GM19239 (cell line): ENCODE results near the gene MKKS.

ENCODE experiments used
- DNase-seq: peaks from one replicate; pipeline ENCODE4 v3.0.0; 2011; ENCODE audit warnings: low spot score; ENCODE audit not compliant: insufficient read length
- FAIRE-seq: peaks from 2 replicates; lab custom pipeline; 2011; peaks lifted over from hg19 to GRCh38; lab: Jason Lieb, UNC

MKKS gene

GRCh38 chr20:10374036-10374435 is 60.0 kb downstream of the MKKS start:
- no peak for FAIRE-seq
- DNase-seq, result no peak

- FAIRE-seq (no peak), DNase-seq (no peak)
Observed at GRCh38 chr20:10371467-10371866, 62.6 kb downstream of the MKKS start.

- DNase-seq (no peak), FAIRE-seq (no peak)
Observed at GRCh38 chr20:10370091-10370887, 63.7 kb downstream of the MKKS start.

GRCh38 chr20:10369723-10370090 is 64.3 kb downstream of the MKKS start:
- DNase-seq (no peak), FAIRE-seq (no peak)

- no peak for DNase-seq
- no peak for FAIRE-seq
Observed at GRCh38 chr20:10368702-10369041, 65.3 kb downstream of the MKKS start.

- FAIRE-seq (no peak), DNase-seq (no peak)
Observed at GRCh38 chr20:10367943-10368701, 65.9 kb downstream of the MKKS start.

GRCh38 chr20:10367693-10367942 is 66.4 kb downstream of the MKKS start:
- FAIRE-seq, result no peak
- no peak for DNase-seq

- FAIRE-seq (no peak), DNase-seq (no peak)
Observed at GRCh38 chr20:10366898-10367692, 66.9 kb downstream of the MKKS start.

- DNase-seq (no peak), FAIRE-seq (peak; percentile 81)
Observed at GRCh38 chr20:10362674-10363073, 71.3 kb downstream of the MKKS start.

GRCh38 chr20:10360878-10361277 is 73.1 kb downstream of the MKKS start:
- no peak for DNase-seq
- no peak for FAIRE-seq

GRCh38 chr20:10359621-10360040 is 74.4 kb downstream of the MKKS start:
- no peak for DNase-seq
- FAIRE-seq, result no peak

GRCh38 chr20:10357974-10358373 is 76.0 kb downstream of the MKKS start:
- DNase-seq (no peak), FAIRE-seq (no peak)

- FAIRE-seq (no peak), DNase-seq (no peak)
Observed at GRCh38 chr20:10357061-10357708, 76.8 kb downstream of the MKKS start.

- FAIRE-seq, result no peak
- DNase-seq, result no peak
Observed at GRCh38 chr20:10356628-10357027, 77.4 kb downstream of the MKKS start.

- no peak for FAIRE-seq
- no peak for DNase-seq
Observed at GRCh38 chr20:10352934-10353824, 80.8 kb downstream of the MKKS start.
